ENCODE data around the gene RBMS1. TPM values are rescaled to one million over a fixed set of nuclear protein-coding genes. Genes with fewer than 3 reads are reported as not detected.

The RBMS1 gene
- total and polyA plus RNA-seq, 2 of the 13 experiments (the other 11 are each of a cell fraction or from before 2014, with no cell fraction given) = 55.5 to 110 TPM

DNA sequence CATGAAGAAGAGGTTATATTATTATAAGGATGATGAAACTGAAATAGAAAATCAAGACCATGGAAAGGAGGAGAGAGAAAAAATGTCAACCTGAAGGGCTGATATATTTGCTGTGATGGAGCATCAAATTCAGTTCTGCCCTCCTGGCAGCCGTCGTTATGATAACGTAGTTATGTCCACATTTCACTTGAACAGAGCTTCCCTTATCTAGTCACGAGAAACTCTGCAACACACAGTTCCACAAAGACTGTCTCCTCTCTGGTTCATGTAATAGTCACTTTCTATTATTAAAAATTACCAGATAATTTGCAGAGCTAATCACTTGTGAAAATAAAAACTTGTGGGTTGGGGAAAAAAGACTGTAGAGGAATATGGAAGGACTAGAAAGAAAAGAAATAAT is 19.5 kb upstream of the RBMS1 start:
- CTCF ChIA-PET (ENCODE audit: low intra/inter-chr PET ratio, low total read pairs) = no interaction called here
- TF ChIP-seq TAF15 (IDR thresholded peaks at IDR 0.05; ENCODE audit: low read depth, low read length, poor library complexity, severe bottlenecking) = no peak
- TF ChIP-seq, protein P1, sequence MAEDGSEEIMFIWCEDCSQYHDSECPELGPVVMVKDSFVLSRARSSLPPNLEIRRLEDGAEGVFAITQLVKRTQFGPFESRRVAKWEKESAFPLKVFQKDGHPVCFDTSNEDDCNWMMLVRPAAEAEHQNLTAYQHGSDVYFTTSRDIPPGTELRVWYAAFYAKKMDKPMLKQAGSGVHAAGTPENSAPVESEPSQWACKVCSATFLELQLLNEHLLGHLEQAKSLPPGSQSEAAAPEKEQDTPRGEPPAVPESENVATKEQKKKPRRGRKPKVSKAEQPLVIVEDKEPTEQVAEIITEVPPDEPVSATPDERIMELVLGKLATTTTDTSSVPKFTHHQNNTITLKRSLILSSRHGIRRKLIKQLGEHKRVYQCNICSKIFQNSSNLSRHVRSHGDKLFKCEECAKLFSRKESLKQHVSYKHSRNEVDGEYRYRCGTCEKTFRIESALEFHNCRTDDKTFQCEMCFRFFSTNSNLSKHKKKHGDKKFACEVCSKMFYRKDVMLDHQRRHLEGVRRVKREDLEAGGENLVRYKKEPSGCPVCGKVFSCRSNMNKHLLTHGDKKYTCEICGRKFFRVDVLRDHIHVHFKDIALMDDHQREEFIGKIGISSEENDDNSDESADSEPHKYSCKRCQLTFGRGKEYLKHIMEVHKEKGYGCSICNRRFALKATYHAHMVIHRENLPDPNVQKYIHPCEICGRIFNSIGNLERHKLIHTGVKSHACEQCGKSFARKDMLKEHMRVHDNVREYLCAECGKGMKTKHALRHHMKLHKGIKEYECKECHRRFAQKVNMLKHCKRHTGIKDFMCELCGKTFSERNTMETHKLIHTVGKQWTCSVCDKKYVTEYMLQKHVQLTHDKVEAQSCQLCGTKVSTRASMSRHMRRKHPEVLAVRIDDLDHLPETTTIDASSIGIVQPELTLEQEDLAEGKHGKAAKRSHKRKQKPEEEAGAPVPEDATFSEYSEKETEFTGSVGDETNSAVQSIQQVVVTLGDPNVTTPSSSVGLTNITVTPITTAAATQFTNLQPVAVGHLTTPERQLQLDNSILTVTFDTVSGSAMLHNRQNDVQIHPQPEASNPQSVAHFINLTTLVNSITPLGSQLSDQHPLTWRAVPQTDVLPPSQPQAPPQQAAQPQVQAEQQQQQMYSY (CRISPR knock-in tag; IDR thresholded peaks at IDR 0.05) = no peak
- no peak for TF ChIP-seq SYNCRIP (IDR thresholded peaks at IDR 0.05; ENCODE audit: insufficient read depth, low read depth, low read length)
- TF ChIP-seq ZNF850 (CRISPR knock-in tag; conservative IDR thresholded peaks at IDR 0.05) = no peak
- no peak for TF ChIP-seq MEIS2 (CRISPR knock-in tag; IDR thresholded peaks at IDR 0.05)
- no peak for TF ChIP-seq HES4 (CRISPR knock-in tag; IDR thresholded peaks at IDR 0.05; ENCODE audit: borderline replicate concordance)
- TF ChIP-seq SNAPC2 (CRISPR knock-in tag; IDR thresholded peaks at IDR 0.05) = no peak
- TF ChIP-seq ZNF619 (CRISPR knock-in tag; IDR thresholded peaks at IDR 0.05) = no peak
- TF ChIP-seq MYC (CRISPR knock-in tag; IDR thresholded peaks at IDR 0.05; ENCODE audit: borderline replicate concordance) = no peak
- no peak for TF ChIP-seq CHD4 (IDR thresholded peaks at IDR 0.05; ENCODE audit: borderline replicate concordance, low read length)
- no peak for TF ChIP-seq MZF1 (CRISPR knock-in tag; IDR thresholded peaks at IDR 0.05; ENCODE audit: borderline replicate concordance)
- TF ChIP-seq CBX1 (IDR thresholded peaks at IDR 0.05; ENCODE audit: low read depth) = no peak
- TF ChIP-seq, protein P2, sequence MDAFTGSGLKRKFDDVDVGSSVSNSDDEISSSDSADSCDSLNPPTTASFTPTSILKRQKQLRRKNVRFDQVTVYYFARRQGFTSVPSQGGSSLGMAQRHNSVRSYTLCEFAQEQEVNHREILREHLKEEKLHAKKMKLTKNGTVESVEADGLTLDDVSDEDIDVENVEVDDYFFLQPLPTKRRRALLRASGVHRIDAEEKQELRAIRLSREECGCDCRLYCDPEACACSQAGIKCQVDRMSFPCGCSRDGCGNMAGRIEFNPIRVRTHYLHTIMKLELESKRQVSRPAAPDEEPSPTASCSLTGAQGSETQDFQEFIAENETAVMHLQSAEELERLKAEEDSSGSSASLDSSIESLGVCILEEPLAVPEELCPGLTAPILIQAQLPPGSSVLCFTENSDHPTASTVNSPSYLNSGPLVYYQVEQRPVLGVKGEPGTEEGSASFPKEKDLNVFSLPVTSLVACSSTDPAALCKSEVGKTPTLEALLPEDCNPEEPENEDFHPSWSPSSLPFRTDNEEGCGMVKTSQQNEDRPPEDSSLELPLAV (CRISPR knock-in tag; conservative IDR thresholded peaks at IDR 0.05; ENCODE audit: low read depth) = no peak
- TF ChIP-seq, protein P3, sequence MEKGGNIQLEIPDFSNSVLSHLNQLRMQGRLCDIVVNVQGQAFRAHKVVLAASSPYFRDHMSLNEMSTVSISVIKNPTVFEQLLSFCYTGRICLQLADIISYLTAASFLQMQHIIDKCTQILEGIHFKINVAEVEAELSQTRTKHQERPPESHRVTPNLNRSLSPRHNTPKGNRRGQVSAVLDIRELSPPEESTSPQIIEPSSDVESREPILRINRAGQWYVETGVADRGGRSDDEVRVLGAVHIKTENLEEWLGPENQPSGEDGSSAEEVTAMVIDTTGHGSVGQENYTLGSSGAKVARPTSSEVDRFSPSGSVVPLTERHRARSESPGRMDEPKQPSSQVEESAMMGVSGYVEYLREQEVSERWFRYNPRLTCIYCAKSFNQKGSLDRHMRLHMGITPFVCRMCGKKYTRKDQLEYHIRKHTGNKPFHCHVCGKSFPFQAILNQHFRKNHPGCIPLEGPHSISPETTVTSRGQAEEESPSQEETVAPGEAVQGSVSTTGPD (CRISPR knock-in tag; IDR thresholded peaks at IDR 0.05) = no peak
- TF ChIP-seq, protein P4, sequence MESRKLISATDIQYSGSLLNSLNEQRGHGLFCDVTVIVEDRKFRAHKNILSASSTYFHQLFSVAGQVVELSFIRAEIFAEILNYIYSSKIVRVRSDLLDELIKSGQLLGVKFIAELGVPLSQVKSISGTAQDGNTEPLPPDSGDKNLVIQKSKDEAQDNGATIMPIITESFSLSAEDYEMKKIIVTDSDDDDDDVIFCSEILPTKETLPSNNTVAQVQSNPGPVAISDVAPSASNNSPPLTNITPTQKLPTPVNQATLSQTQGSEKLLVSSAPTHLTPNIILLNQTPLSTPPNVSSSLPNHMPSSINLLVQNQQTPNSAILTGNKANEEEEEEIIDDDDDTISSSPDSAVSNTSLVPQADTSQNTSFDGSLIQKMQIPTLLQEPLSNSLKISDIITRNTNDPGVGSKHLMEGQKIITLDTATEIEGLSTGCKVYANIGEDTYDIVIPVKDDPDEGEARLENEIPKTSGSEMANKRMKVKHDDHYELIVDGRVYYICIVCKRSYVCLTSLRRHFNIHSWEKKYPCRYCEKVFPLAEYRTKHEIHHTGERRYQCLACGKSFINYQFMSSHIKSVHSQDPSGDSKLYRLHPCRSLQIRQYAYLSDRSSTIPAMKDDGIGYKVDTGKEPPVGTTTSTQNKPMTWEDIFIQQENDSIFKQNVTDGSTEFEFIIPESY (CRISPR knock-in tag; IDR thresholded peaks at IDR 0.05) = no peak
- no peak for TF ChIP-seq SOX13 (IDR thresholded peaks at IDR 0.05)
- no peak for TF ChIP-seq SOX13 (CRISPR knock-in tag; conservative IDR thresholded peaks at IDR 0.05 in 1 of 2, IDR thresholded peaks at IDR 0.05 in 1 of 2)

More for the DNA sequence above, 19.5 kb upstream of the RBMS1 start:
- ATAC-seq (no peak), FAIRE-seq (no peak), DNase-seq (ENCODE audit: low spot score) (no peak)
- Histone ChIP-seq H3K9me3 (ENCODE audit: low read length) (no peaks in the 10 kb centered on the region), H3K79me2 (ENCODE audit: insufficient read depth, low read length) (no peaks in the 10 kb centered on the region), H2AFZ (ENCODE audit: low read length) (no peak overlapping the region), H3K4me1 (ENCODE audit: insufficient read depth, low read length) (no peaks in the 10 kb centered on the region), H3K9ac (ENCODE audit: insufficient read depth, low read depth, low read length) (no peak overlapping the region), H3K4me2 (ENCODE audit: low read depth, low read length) (no peak overlapping the region), H3K36me3 (replicated peaks in 1 of 2; ENCODE audit: control insufficient read depth in 1 of 2, insufficient read depth in 2 of 2, low read length in 2 of 2) (no peaks in the 10 kb centered on the region), H3K4me3 (replicated peaks in 1 of 3; ENCODE audit: insufficient read depth in 1 of 3, low read depth in 2 of 3, low read length in 3 of 3) (no peak overlapping the region), H3K27ac (ENCODE audit: extremely low read length, insufficient read depth, low read length) (no peak overlapping the region), H4K20me1 (ENCODE audit: insufficient read depth, low read length) (no peaks in the 10 kb centered on the region), H3K27me3 (ENCODE audit: control insufficient read depth in 1 of 2, insufficient read depth in 2 of 2, low read length in 2 of 2) (peaks cover 0 to 24% of the 10 kb centered on the region in 2 experiments; a peak in 3 of 5 replicates)
- in situ Hi-C loops (cut with HindIII; ENCODE audit: extremely low pct_ligation_motif_present, low pct_unique_long_range_greater_than_20kb) = no loop called here
- intact Hi-C loops (cut with micrococcal nuclease; ENCODE audit: unreplicated experiment) = no loop called here
- 4% methylated on average over 4 of the region's 4 CpGs for WGBS (ENCODE audit: low lambda C conversion rate)
- no TSS peak for BruUV-seq (replicated peaks)
- POLR2A ChIA-PET = no interaction called here

Data from HepG2 (cell line).